Chondrocyte (in vitro differentiated cells): ENCODE data around the gene GLT1D1. TPM values are rescaled to one million over a fixed set of nuclear protein-coding genes. Genes with fewer than 3 reads are reported as not detected.
"Not testable (repeated sequence)": the region's sequence is repeated elsewhere in the genome, so short reads cannot be mapped to it uniquely, and the experiment has no call there.

Experiments
- DNase-seq: peaks from one replicate; pipeline ENCODE4 v3.0.0; 2021; ENCODE audit warnings: mixed read lengths, low spot score
- H3K27ac Mint-ChIP-seq: one replicate; pipeline ENCODE4 v1.8.0; 2021; ENCODE audit warnings: mild to moderate bottlenecking, moderate library complexity, mixed read lengths; ENCODE audit not compliant: unreplicated experiment
- H3K27me3 Mint-ChIP-seq: 2 replicates; pipeline ENCODE4 v1.8.0; 2021; ENCODE audit warnings: low read depth, mixed read lengths
- H3K36me3 Mint-ChIP-seq: 2 replicates; pipeline ENCODE4 v1.8.0; 2021; ENCODE audit warnings: low read depth, mixed read lengths
- H3K4me1 Mint-ChIP-seq: 2 replicates; pipeline ENCODE4 v1.8.0; 2021; ENCODE audit warnings: low read depth, mild to moderate bottlenecking, mixed read lengths
- H3K4me3 Mint-ChIP-seq: one replicate; pipeline ENCODE4 v1.8.0; 2021; ENCODE audit warnings: mild to moderate bottlenecking, moderate library complexity, mixed read lengths; ENCODE audit not compliant: unreplicated experiment
- H3K9me3 Mint-ChIP-seq: 2 replicates; pipeline ENCODE4 v1.8.0; 2021; ENCODE audit warnings: low read depth, mixed read lengths
- total RNA-seq: library from RNA; stranded (reverse); gene quantifications from 3 replicates; pipeline ENCODE4 v1.2.1, GENCODE V29; 2021
- TF ChIP-seq, protein P1 (sequence below): fragments of 200-600 bp; sonication (generic); IDR thresholded peaks from 2 replicates; pipeline ENCODE4 v1.5.0; 2021; ENCODE audit warnings: antibody characterized with exemption, mild to moderate bottlenecking, moderate library complexity

GLT1D1 gene
- total RNA-seq, 1 donor from 2014 or later = 0.22 TPM

DNA sequence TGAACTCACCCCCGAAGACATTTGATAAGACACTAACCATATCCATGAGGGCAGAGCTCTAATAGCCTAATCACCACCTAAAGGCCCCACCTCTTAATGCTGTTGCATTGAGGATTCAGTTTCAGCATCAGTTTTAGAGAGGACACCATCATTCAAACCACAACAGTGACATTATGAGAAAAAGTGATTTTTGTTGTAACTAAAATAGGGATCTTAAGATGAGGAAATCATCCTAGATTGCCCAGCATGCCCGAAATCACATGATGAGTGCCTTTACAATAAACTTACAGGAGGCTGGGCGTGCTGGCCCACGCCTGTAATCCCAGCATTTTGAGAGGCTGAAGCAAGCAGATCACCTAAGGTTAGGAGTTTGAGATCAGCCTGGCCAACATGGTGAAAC, 9.7 kb upstream of the GLT1D1 start:
- no peak for DNase-seq
- Mint-ChIP-seq H3K27ac (no peak overlapping the region), H3K4me1 (no peaks in the 10 kb centered on the region), H3K36me3 (no peaks in the 10 kb centered on the region), H3K4me3 (no peak overlapping the region), H3K9me3 (no peaks in the 10 kb centered on the region), H3K27me3 (peaks cover 4% of the 10 kb centered on the region)
- TF ChIP-seq, protein P1, sequence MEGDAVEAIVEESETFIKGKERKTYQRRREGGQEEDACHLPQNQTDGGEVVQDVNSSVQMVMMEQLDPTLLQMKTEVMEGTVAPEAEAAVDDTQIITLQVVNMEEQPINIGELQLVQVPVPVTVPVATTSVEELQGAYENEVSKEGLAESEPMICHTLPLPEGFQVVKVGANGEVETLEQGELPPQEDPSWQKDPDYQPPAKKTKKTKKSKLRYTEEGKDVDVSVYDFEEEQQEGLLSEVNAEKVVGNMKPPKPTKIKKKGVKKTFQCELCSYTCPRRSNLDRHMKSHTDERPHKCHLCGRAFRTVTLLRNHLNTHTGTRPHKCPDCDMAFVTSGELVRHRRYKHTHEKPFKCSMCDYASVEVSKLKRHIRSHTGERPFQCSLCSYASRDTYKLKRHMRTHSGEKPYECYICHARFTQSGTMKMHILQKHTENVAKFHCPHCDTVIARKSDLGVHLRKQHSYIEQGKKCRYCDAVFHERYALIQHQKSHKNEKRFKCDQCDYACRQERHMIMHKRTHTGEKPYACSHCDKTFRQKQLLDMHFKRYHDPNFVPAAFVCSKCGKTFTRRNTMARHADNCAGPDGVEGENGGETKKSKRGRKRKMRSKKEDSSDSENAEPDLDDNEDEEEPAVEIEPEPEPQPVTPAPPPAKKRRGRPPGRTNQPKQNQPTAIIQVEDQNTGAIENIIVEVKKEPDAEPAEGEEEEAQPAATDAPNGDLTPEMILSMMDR = no peak

DNA sequence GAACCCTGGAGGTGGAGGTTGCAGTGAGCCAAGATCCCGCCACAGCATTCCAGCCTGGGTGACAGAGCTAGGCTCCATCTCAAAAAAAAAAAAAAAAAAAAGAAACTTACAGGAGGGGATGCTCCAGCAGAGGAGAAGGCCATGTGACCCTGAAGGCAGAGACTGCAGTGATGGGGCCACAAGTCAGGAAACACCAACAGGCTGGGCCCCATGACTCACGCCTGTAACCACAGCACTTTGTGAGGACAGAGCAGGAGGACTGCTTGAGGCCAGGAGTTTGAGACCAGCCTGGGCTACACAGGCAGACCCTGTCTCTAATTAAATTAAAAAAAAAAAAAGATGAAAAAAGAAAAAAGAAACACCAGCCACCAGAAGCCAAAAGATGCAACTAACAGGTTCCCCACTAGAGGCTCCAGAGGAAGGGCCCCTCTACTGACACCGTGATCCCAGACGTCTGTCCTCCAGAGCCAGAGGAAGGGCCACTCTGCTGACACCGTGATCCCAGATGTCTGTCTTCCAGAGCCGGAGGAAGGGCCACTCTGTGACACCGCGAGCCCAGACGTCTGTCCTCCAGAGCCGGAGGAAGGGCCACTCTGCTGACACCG, 9.1 kb upstream of the GLT1D1 start:
- Mint-ChIP-seq H3K4me1 (no peaks in the 10 kb centered on the region), H3K36me3 (no peaks in the 10 kb centered on the region), H3K4me3 (no peak overlapping the region), H3K9me3 (no peaks in the 10 kb centered on the region), H3K27ac (no peak overlapping the region), H3K27me3 (peaks cover 4% of the 10 kb centered on the region)
- TF ChIP-seq, protein P1 = peak; percentile 19
- peak; percentile 11 for DNase-seq

DNA sequence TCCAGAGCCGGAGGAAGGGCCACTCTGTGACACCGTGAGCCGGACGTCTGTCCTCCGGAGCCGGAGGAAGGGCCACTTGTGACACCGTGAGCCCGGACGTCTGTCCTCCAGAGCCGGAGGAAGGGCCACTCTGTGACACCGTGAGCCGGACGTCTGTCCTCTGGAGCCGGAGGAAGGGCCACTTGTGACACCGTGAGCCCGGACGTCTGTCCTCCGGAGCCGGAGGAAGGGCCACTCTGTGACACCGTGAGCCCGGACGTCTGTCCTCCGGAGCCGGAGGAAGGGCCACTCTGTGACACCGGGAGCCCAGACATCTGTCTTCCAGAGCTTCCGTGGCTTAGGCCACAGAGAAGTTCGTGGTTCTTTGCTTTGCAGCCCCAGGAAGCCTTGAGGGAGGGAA, 6.6 kb upstream of the GLT1D1 start:
- H3K27ac Mint-ChIP-seq, H3K36me3 Mint-ChIP-seq, H3K9me3 Mint-ChIP-seq, H3K4me3 Mint-ChIP-seq, H3K4me1 Mint-ChIP-seq: not testable (repeated sequence)
- peaks cover 13% of the 10 kb centered on the region for H3K27me3 Mint-ChIP-seq
- DNase-seq = peak; percentile 61

GRCh38 chr12:128848371-128848770, 4.9 kb upstream of the GLT1D1 start:
- H3K4me1 Mint-ChIP-seq = no peaks in the 10 kb centered on the region
- no peak for DNase-seq
- TF ChIP-seq, protein P1 = no peak
- no peak overlapping the region for H3K27ac Mint-ChIP-seq
- no peak overlapping the region for H3K4me3 Mint-ChIP-seq
- H3K27me3 Mint-ChIP-seq = peaks cover 21% of the 10 kb centered on the region
- H3K9me3 Mint-ChIP-seq = no peaks in the 10 kb centered on the region
- no peaks in the 10 kb centered on the region for H3K36me3 Mint-ChIP-seq

GRCh38 chr12:128849806-128850205, 3.5 kb upstream of the GLT1D1 start:
- H3K36me3 Mint-ChIP-seq, H3K4me1 Mint-ChIP-seq, H3K4me3 Mint-ChIP-seq, DNase-seq, H3K9me3 Mint-ChIP-seq, H3K27ac Mint-ChIP-seq: not testable (repeated sequence)
- peaks cover 30% of the 10 kb centered on the region for H3K27me3 Mint-ChIP-seq

GRCh38 chr12:128850400-128850799, 2.9 kb upstream of the GLT1D1 start:
- no peak overlapping the region for H3K4me3 Mint-ChIP-seq
- no peaks in the 10 kb centered on the region for H3K9me3 Mint-ChIP-seq
- no peak overlapping the region for H3K27ac Mint-ChIP-seq
- DNase-seq = no peak
- H3K27me3 Mint-ChIP-seq = peaks cover 33% of the 10 kb centered on the region
- peaks cover 3% of the 10 kb centered on the region for H3K4me1 Mint-ChIP-seq
- H3K36me3 Mint-ChIP-seq = no peaks in the 10 kb centered on the region
- TF ChIP-seq, protein P1 = no peak

GRCh38 chr12:128851429-128851828, 1.8 kb upstream of the GLT1D1 start:
- H3K27ac Mint-ChIP-seq, H3K4me3 Mint-ChIP-seq, H3K9me3 Mint-ChIP-seq, H3K36me3 Mint-ChIP-seq, H3K4me1 Mint-ChIP-seq: not testable (repeated sequence)
- peaks cover 39% of the 10 kb centered on the region for H3K27me3 Mint-ChIP-seq
- peak; percentile 4 for DNase-seq
